Glomerular endothelial cell (primary cell): ENCODE results near the gene PPOX. TPM values are rescaled to one million over a fixed set of nuclear protein-coding genes. Genes with fewer than 3 reads are reported as not detected.

Experiments used
- DNase-seq: peaks from one replicate; pipeline ENCODE4 v3.0.0-alpha.2; 2011; ENCODE audit warnings: low read depth, low spot score; ENCODE audit errors: extremely low read depth
- total RNA-seq: library from RNA; depleted of rRNA; stranded (reverse); fragments of >200 nt; gene quantifications from 2 replicates; pipeline ENCODE4 v1.2.3, GENCODE V29; 2015

Gene PPOX
- total RNA-seq, 1 donor from 2014 or later: 17.2 TPM

GRCh38 chr1:161153176-161153575, 13.1 kb upstream of the PPOX start:
- DNase-seq: no peak

GRCh38 chr1:161153682-161154337, 12.4 kb upstream of the PPOX start, which contains the start of gene UFC1:
TSS of gene UFC1 (plus strand) at chr1:161153978. CDS start at chr1:161153998, 20 bp downstream.
- DNase-seq: peak; percentile 80

GRCh38 chr1:161157867-161158266, 8.4 kb upstream of the PPOX start:
- no peak for DNase-seq

GRCh38 chr1:161158316-161159010, 7.8 kb upstream of the PPOX start:
- no peak for DNase-seq

- no peak for DNase-seq
These were observed 6.9 kb upstream of the PPOX start, which contains the start of gene USP21 for GRCh38 chr1:161159087-161159912. TSS of gene USP21 (plus strand) at chr1:161159500. CDS start at chr1:161160641, 1,141 bp downstream.

- DNase-seq: no peak
These were observed 6.3 kb upstream of the PPOX start for GRCh38 chr1:161159913-161160243.

GRCh38 chr1:161160671-161161145, 5.5 kb upstream of the PPOX start:
- DNase-seq: no peak

- no peak for DNase-seq
These were observed 4.6 kb upstream of the PPOX start for GRCh38 chr1:161161652-161162051.

- no peak for DNase-seq
These were observed 4.2 kb upstream of the PPOX start for GRCh38 chr1:161162052-161162451.

GRCh38 chr1:161162806-161163205, 3.4 kb upstream of the PPOX start:
- DNase-seq: no peak

GRCh38 chr1:161163793-161164192, 2.4 kb upstream of the PPOX start:
- DNase-seq: no peak

GRCh38 chr1:161164901-161165610, 1.2 kb upstream of the PPOX start:
- no peak for DNase-seq

- no peak for DNase-seq
These were observed 683 bp downstream of the PPOX start for GRCh38 chr1:161166669-161167548.

GRCh38 chr1:161168906-161169305, 2.7 kb downstream of the PPOX start:
- no peak for DNase-seq

- DNase-seq: no peak
These were observed 5.0 kb downstream of the PPOX start for GRCh38 chr1:161171191-161171590.

- no peak for DNase-seq
These were observed 5.5 kb downstream of the PPOX start for GRCh38 chr1:161171696-161172095.

- no peak for DNase-seq
These were observed 6.1 kb downstream of the PPOX start for GRCh38 chr1:161172349-161172748.

GRCh38 chr1:161172776-161173376, 6.7 kb downstream of the PPOX start:
- DNase-seq: no peak

GRCh38 chr1:161173711-161174110, 7.5 kb downstream of the PPOX start:
- DNase-seq: no peak
